Activated T-cell treated with anti-CD3 and anti-CD28 coated beads for 24 hours (primary cell): Measurements from ENCODE around the gene KCNH4.

Source experiments
- DNase-seq: peaks from one replicate; pipeline ENCODE4 v3.0.0-alpha.2; 2020; ENCODE audit warnings: low read depth

The KCNH4 gene

DNA sequence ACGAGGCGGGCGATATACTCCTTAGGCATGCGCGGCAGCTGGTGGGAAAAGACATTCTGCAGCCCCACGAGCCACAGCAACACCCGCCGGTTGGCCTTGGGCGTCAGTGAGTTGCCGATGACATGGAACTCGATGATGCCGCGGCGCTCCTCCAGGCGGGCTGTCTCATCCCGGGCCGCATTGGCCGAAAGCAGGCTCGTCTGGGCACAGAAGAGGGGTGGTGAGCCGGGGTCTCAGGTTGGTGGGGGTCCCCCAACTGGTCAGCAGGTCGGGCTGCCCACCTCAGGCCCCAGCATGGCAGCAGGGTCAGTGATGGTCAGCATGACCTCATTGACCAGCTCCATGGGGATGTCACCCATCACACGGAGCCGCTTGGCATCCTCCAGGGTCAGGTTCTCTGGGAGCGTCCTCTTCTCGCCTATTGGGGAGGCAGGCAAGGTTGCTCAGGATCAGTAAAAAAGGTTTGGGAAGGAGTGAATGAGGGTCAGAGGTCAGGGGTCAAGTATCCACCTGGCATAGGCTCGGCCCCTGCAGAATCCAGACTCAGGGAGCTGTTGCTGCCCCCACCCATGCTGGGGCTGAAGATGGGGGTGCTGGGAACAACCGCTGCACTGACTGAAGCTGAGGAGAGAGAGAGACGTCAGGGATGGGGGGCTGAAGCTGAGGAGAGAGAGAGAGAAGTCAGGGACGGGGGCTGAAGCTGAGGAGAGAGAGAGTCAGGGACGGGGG, 63.4 kb downstream of the KCNH4 start:
- no peak for DNase-seq

DNA sequence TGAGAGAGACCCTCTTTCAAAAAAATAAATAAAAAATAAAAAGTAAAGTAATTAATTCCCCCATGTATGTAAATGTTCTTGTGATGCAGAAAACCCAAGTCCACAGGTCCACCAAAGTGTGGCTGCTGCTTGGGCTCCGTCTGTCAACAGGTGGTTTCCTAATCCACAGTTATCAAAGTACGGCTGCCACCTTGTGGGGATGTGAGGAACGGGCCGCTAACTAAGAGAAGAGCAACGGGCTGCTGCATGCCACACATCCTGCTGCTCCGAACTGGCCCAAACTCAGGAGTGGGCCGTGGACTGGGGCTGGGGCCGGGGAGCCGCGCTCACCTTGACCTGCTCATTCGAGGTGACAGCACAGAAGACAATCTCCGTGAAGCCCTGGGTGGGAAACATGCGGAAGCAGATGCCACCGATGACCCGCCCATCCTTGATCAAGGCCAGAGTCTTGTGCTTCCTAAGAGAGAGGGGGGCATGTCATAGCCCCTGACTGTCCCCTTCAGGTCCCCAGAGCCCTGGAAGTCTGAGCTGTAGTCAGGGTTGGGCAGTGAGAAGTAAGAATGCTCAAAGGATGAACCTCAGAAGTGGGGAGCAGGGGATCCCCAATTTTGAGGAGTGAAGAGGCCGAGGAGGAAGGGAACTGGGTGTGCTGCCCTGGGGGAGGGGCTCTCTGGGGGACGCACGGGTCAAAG, 64.1 kb downstream of the KCNH4 start:
- peak; percentile 75 for DNase-seq

DNA sequence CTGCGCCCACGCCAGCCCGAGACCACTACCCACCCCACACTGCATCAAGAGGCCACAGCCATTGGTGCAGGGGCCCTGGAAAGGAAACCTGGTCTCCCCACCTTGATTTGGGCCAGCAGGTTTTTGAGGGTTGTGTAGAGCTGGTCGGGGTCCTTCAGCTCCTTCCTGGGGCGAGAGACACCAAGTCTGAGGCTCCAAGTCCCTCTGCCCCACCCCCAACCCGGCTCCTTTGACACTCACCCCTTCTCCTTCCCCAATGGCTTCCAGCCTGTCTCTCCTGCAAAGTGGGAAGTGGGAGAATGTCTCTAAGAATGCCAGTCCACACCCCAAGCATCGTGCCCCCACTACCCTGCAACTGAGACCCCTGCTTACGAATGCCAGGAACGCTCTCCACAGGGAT, 66.8 kb downstream of the KCNH4 start:
- DNase-seq: no peak

DNA sequence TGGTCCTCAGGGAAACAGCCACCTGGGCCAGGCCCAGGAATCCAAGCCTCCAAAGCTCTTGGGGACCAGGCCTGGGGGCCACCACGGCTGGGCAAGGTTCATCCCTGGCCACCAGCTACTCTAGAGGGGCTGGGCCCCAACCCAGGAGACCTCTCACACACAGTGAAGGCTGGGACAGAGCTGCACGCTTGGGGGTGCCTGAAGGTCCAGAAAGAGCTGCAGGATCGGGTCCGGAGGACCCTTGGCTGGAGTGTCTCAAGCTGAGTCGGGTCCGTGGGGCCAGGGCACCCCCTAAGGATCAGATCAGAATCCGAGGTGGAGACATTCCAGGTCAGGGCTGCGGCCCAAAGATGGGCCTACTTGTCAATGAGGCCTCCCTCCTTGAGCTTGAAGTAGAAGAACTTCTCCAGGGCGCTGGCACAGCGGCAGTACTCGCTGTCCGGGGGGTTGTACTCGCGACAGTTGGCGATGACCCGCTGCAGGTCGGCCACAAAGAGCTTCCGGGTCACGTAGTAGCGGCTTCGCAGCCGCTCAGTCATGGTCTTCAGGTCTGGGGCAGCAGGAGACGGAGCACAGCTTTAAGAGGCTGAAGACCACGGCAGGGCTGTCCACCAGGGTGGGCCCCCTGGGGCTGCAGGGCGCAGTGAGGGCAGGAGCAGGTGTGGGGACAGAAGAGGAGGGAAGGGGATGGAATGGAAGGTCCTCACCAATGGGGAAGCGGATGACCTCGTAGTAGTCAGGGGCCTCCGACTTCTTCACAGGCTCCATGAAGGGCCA, 67.5 kb downstream of the KCNH4 start:
- DNase-seq: no peak

DNA sequence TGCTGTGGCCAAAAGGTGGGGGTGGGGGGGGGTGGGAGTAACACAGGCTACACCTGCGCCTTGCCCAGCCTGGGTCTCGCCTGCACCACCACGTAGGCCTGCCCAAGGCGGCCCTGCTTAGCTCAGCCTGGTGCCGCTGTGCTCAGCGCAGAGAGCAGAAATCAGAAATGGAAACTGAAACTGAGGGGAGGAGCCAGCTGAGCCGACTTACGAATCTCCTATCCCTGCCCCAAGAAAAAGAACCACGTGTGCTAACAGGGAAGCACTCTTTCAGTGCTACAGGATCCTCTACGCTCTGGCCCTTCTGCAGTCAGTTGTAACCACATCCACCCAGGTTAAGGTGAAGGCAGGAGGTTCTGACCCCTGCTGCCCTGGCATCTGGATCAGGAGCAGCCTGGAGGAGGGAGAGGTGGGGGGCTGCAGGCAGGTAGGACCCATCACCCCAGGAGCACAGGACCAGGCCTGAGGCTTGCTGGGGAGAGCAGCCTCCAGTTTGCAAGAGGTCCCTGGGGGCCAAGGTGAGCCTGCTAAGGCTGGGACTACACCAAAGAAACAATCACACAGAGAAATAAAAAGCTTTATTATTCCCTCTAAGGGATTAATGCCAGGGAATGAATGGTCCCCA, 68.3 kb downstream of the KCNH4 start, which contains the start of gene DHX58:
DHX58 (minus strand) TSS at position 163 of the 625 bp plus-strand sequence. CDS start 822 bp downstream, outside the sequence.
- DNase-seq: peak; percentile 75

DNA sequence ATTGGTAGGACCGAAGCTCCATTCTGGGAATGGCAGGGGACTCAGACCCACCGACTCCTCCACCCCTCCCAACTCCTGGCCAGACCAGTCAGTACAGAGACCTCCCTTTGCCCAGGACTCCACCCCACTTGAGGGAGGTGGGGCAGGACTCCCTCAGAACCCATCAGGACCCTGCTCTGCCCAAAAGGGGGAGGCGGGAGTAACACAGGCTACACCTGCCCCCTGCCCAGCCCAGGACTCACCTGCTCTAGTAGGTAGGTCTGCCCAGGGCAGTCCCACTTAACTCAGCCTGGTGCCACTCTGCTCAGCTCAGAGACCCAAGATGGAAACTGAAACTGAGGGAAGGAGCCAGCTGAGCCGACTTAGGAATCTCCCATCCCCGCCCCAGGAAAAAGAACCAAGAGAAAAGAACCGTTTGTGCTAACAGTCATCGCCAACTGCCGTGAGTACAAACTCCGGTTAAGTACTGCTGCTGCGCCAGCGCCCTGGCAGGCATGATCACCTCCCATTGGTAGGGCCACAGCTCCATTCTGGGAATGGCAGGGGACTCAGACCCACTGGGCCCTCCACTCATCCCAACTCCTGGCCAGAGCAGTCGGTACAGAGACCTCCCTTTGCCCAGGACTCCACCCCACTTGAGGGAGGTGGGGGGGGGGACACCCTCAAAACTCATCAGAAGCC, 68.9 kb downstream of the KCNH4 start:
- peak; percentile 16 for DNase-seq

DNA sequence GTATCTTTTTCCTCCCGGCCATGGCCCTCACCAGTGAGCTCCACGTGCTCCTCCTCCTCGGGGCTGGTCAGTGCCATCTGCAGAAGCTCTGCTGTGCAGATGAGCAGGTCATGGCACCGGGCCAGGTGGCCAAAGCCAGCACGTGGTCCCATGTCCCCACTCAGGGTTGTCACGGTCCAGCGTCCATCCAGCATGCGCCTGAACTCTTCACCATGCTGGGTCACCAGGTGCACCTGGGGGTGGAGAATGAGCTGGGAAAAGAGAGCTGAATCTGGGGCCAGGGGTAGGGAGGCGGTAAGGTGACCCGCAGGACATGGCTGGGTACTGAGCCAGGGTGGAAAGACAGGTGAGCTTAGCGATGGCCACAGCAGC, 69.7 kb downstream of the KCNH4 start:
- DNase-seq: no peak

DNA sequence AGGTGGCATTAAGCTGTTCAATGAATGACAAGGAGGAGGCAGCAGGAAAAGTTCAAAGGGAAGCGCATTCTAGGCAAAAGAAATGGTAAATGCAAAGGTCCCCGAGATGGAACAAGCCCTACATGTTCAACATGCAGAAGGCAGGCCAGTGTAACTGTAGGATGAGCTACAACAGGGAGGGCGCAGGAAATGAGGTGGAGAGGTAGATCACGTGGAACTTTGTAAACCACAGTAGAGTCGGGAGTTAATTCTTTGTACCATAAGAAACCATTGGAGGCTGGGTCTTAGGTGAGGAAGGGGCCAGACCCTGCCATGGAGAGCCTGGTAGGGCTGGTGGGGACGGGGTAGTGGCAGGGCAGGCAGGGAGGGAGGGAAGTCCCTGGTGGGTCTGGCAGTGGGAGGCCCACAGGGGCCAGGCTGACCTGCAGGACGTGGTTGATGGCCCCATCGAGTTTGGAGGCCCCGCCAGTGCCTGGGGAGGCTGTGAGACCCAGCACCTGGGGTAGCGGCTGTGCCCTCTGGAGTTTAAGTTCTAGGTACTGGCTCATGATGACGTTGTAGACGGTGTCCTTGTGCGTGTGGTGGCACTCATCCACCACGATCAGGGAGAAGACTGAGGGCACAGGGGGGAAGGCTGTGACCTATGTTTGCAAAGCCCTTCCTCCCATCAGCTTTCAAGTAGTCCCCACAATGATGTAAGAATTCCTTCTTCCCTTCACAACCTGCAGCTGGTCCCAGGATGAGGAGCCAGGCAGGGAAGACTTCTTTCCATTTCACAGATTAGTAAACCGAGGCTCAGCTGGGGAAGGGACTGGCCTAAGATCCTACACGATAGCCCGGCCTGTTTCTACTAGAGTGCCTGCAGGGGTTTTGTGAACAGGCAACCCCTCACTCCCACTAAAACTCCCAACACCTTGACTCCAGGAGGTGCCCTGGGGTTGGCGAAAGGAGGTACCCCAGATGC, 70.4 kb downstream of the KCNH4 start:
- no peak for DNase-seq

DNA sequence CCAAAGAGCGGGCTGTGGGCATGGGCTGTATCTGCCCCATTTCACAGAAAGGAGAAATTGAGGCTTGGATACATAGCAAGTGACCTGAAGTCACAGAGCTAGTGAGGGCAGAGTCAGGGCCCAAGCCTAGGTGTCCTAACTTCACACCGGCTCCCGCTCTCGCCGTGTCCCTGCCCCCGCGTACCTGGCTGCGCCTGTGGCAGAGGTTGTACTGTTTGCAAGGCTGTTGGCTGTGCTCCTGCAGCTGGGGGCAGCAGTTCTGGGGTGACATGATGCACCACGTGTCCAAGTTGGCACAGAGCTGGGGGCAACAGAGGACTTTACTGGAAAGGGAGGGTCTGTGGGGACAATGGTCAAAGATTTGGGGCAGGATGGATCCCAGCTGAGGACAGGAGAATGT, 71.9 kb downstream of the KCNH4 start:
- DNase-seq: no peak

DNA sequence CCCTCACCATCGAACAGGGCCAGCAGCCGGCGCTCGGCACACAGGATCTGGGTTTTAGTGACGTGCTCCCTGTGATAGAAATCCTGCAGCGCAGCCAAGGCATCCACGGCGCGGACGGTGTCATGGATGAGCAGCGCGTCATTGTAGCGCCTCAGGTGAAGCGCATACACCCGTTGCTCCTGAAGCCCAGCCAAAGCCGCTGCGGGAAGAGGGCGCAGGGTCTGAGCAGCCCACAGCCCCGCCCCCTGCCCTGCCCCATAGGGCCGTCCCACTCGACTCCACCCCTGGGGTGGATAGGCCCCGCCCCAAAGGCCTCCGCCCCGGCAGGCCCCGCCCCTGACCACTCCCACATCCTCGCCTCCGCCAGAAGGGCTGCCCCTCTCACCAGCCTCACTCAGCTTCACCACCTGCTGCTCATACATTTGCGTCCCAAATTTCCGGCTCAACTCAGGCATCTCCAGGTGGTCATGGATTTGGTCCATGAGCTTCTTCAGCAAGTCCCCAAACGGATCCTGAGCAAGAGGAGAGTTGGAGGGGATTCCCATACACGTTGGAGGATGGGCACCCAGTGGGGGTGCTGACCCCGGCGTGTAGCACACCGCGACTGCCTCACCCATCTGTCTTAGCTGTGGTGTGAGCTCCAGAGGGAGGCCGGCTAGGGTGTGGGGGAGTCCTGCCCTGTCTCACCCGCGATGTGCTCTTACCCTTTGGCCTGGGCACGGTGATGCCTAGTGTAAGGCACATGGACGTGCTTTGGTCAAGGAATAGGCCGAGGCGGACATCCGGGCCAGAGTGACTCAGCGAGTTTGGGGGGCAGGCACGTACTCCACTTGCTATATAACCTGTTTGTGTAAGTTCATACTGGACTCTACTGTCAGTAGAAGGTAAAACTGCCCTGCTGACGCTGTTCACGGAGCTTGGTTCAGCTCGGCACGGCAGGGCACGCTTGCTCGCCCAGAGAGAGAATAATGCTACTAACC, 73.1 kb downstream of the KCNH4 start:
- DNase-seq: peak; percentile 86

DNA sequence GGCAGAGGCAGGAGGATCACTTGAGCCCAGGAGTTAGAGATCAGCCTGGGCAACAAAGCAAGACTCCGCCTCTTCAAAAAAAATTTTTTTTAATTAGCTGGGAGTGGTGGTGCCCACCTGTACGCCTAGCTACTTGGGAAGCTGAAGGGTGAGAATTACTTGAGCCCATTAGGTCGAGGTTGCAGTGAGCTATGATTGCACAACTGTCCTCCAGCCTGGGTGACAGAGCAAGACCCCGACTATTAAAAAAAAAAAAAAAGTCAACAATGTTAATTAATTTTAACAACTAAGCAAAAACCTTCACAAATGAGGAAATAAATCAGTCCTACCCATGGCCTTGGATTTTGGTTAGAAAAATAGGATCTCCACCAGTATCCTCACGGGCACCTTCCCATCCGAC, 73.8 kb downstream of the KCNH4 start:
- no peak for DNase-seq
